IMR-90 (cell line): ENCODE results near the gene BRD3. TPM values are rescaled to one million over a fixed set of nuclear protein-coding genes. Genes with fewer than 3 reads are reported as not detected.

Experiments used
- ATAC-seq: fragments of 200-7000 bp; cut with Tn5 transposase; 2 replicates; pipeline ENCODE4 v1.9.1; 2020; ENCODE audit warnings: low read depth, mild to moderate bottlenecking, moderate library complexity
- BruUV-seq: library from RNA; stranded (reverse); fragments of 400-500 nt; replicated peaks from 2 replicates; lab custom pipeline; 2021; lab: Mats Ljungman, UMichigan
- CTCF ChIA-PET: fragments of 300-600 bp; formaldehyde crosslinking; extraction: SDS; loops from one replicate; lab custom pipeline; 2021; ENCODE audit warnings: antibody characterized with exemption; lab: Yijun Ruan, JAX
- POLR2A ChIA-PET: fragments of 300-600 bp; sonication (Branson Sonifier 250); formaldehyde crosslinking; loops from one replicate; lab custom pipeline; 2022; ENCODE audit warnings: antibody characterized with exemption; ENCODE audit not compliant: unreplicated experiment; lab: Charles Lee
- DNase-seq: peaks from one replicate; pipeline ENCODE4 v3.0.0; 2013
- H2AFZ ChIP-seq: replicated peaks from 2 replicates; pipeline ENCODE3; 2013; ENCODE audit warnings: low read length, mild to moderate bottlenecking; ENCODE audit not compliant: poor library complexity
- H2AK5ac ChIP-seq: 2 replicates; pipeline ENCODE4 v1.6.1; 2013; ENCODE audit warnings: low read depth, low read length, inconsistent platforms
- H2AK9ac ChIP-seq: replicated peaks from 2 replicates; pipeline ENCODE3; 2013; ENCODE audit warnings: mild to moderate bottlenecking, low read depth, low read length, moderate library complexity; ENCODE audit not compliant: poor library complexity
- H2BK120ac ChIP-seq: 2 replicates; pipeline ENCODE4 v1.6.1; 2013; ENCODE audit warnings: low read depth, low read length, inconsistent platforms
- H2BK15ac ChIP-seq: 3 replicates; pipeline ENCODE4 v1.6.1; 2013; ENCODE audit warnings: low read depth, low read length, inconsistent platforms
- H2BK20ac ChIP-seq: 2 replicates; pipeline ENCODE4 v1.6.1; 2013; ENCODE audit warnings: low read depth, mild to moderate bottlenecking, inconsistent platforms, low read length, moderate library complexity
- H2BK5ac ChIP-seq: 2 replicates; pipeline ENCODE4 v1.6.1; 2013; ENCODE audit warnings: mild to moderate bottlenecking, low read depth, low read length, inconsistent platforms; ENCODE audit not compliant: poor library complexity, severe bottlenecking
- H3K14ac ChIP-seq: replicated peaks from 2 replicates; pipeline ENCODE4 v1.6.1; 2013; ENCODE audit warnings: low read depth, low read length, inconsistent platforms
- H3K18ac ChIP-seq: 2 replicates; pipeline ENCODE4 v1.6.1; 2013; ENCODE audit warnings: low read depth, low read length, control low read depth
- H3K23ac ChIP-seq: 2 replicates; pipeline ENCODE4 v1.6.1; 2013; ENCODE audit warnings: low read depth, low read length, inconsistent platforms
- H3K27ac ChIP-seq: 2 replicates; pipeline ENCODE4 v1.5.1; 2013; ENCODE audit warnings: mild to moderate bottlenecking, control low read depth, low read length; ENCODE audit not compliant: insufficient read depth
- H3K27me3 ChIP-seq: 2 replicates; pipeline ENCODE4 v1.6.1; 2013; ENCODE audit warnings: low read length; ENCODE audit not compliant: control insufficient read depth, insufficient read depth
- H3K36me3 ChIP-seq: 2 replicates; pipeline ENCODE4 v1.6.1; 2013; ENCODE audit warnings: low read length, mixed read lengths; ENCODE audit not compliant: control insufficient read depth, insufficient read depth
- H3K4ac ChIP-seq: 2 replicates; pipeline ENCODE4 v1.6.1; 2013; ENCODE audit warnings: low read depth, low read length, inconsistent platforms
- H3K4me1 ChIP-seq: 2 replicates; pipeline ENCODE4 v1.6.1; 2013; ENCODE audit warnings: low read length, mixed read lengths; ENCODE audit not compliant: control insufficient read depth, insufficient read depth
- H3K4me2 ChIP-seq: 2 replicates; pipeline ENCODE4 v1.6.1; 2013; ENCODE audit warnings: low read depth, mild to moderate bottlenecking, control low read depth, low read length, moderate library complexity
- H3K4me3 ChIP-seq: 2 replicates; pipeline ENCODE4 v1.5.1; 2013; ENCODE audit warnings: low read depth, mild to moderate bottlenecking, control low read depth, low read length, moderate library complexity; ENCODE audit not compliant: insufficient read depth
- H3K56ac ChIP-seq: 2 replicates; pipeline ENCODE4 v1.6.1; 2013; ENCODE audit warnings: low read length, inconsistent platforms; ENCODE audit not compliant: insufficient read depth; ENCODE audit errors: extremely low read depth
- H3K79me1 ChIP-seq, 2 experiments: 2 replicates each; pipeline ENCODE4 v1.6.1; 2013; ENCODE audit warnings: low read length in 2 of 2, inconsistent platforms in 1 of 2, low read depth in 1 of 2
- H3K9ac ChIP-seq: 2 replicates; pipeline ENCODE4 v1.6.1; 2013; ENCODE audit warnings: low read depth, low read length, control low read depth
- H3K9me1 ChIP-seq: 2 replicates; pipeline ENCODE4 v1.6.1; 2013; ENCODE audit warnings: low read length, inconsistent platforms; ENCODE audit not compliant: insufficient read depth
- H3K9me3 ChIP-seq: 2 replicates; pipeline ENCODE4 v1.6.1; 2013; ENCODE audit warnings: low read length; ENCODE audit not compliant: control insufficient read depth, insufficient read depth
- H4K20me1 ChIP-seq: 2 replicates; pipeline ENCODE4 v1.6.1; 2013; ENCODE audit warnings: low read length, inconsistent platforms; ENCODE audit not compliant: insufficient read depth
- H4K5ac ChIP-seq: 2 replicates; pipeline ENCODE4 v1.6.1; 2013; ENCODE audit warnings: mild to moderate bottlenecking, low read depth, low read length, control low read depth
- H4K8ac ChIP-seq, 2 experiments: 2 replicates each; pipeline ENCODE4 v1.6.1; 2013; ENCODE audit warnings: low read depth in 2 of 2, low read length in 2 of 2, control low read depth in 1 of 2, inconsistent platforms in 1 of 2
- H4K91ac ChIP-seq: 2 replicates; pipeline ENCODE4 v1.6.1; 2013; ENCODE audit warnings: low read depth, low read length, inconsistent platforms; ENCODE audit not compliant: insufficient read depth
- BHLHE40 ChIP-seq: fragments of 150-350 bp; IDR thresholded peaks from 2 replicates; pipeline ENCODE4 v1.6.1; 2016; ENCODE audit warnings: mild to moderate bottlenecking, low read depth, low read length
- CEBPB ChIP-seq: IDR thresholded peaks from 2 replicates; pipeline ENCODE4 v1.6.1; 2012; ENCODE audit warnings: low read depth, low read length, improper control_type of control experiment
- CHD1 ChIP-seq: IDR thresholded peaks from 2 replicates; pipeline ENCODE4 v1.6.1; 2012; ENCODE audit warnings: low read depth, low read length, improper control_type of control experiment
- CTCF ChIP-seq: conservative IDR thresholded peaks from 2 replicates; pipeline ENCODE4 v1.5.1; 2012; ENCODE audit warnings: mild to moderate bottlenecking, low read depth, low read length, improper control_type of control experiment
- FOS ChIP-seq: fragments of 150-350 bp; IDR thresholded peaks from 2 replicates; pipeline ENCODE4 v1.6.1; 2016; ENCODE audit warnings: low read depth, low read length
- MXI1 ChIP-seq: IDR thresholded peaks from 2 replicates; pipeline ENCODE4 v1.6.1; 2012; ENCODE audit warnings: low read depth, mild to moderate bottlenecking, low read length, moderate library complexity, borderline replicate concordance
- NFE2L2 ChIP-seq: fragments of 150-350 bp; IDR thresholded peaks from 2 replicates; pipeline ENCODE4 v1.6.1; 2016; ENCODE audit warnings: low read depth, mild to moderate bottlenecking, low read length
- WGBS, 2 experiments: methylation state at CpG; one replicate each; pipeline versions ENCODE4 v1.1.5 to v1.1.7; 2013; ENCODE audit warnings: missing lambda C conversion rate in 2 of 2; ENCODE audit not compliant: insufficient read length in 1 of 2; ENCODE audit errors: extremely low coverage in 2 of 2; 5-methylcytosine and 5-hydroxymethylcytosine counted together
- dilution Hi-C: fragments of 300-500 bp; cut with HindIII; formaldehyde crosslinking; loops from one replicate; pipeline ENCODE4 v1.14.3; 2018; ENCODE audit warnings: low sequenced_read_pairs; ENCODE audit not compliant: unreplicated experiment
- in situ Hi-C: fragments of 300-500 bp; cut with MboI; formaldehyde crosslinking; loops from 3 replicates; pipeline ENCODE4 v1.14.3; 2019; ENCODE audit warnings: low sequenced_read_pairs, inconsistent platforms, mixed read lengths
- intact Hi-C: fragments of 100-400 bp; cut with micrococcal nuclease; formaldehyde crosslinking; loops from 2 replicates; pipeline ENCODE4 v1.10.0; 2022
- polyA plus RNA-seq, 3 experiments: library from polyadenylated mRNA; depleted of rRNA; stranded (reverse); fragments of >200 nt; gene quantifications; 2 replicates each; pipeline ENCODE4 v1.2.3, GENCODE V29; 2012; ENCODE audit warnings: low replicate concordance in 1 of 3
- total RNA-seq: library from RNA; depleted of rRNA; stranded (reverse); fragments of >200 nt; gene quantifications from 2 replicates; pipeline ENCODE4 v1.2.3, GENCODE V29; 2012

The BRD3 gene
- total and polyA plus RNA-seq, 2 of the 4 experiments (the other 2 are of a cell fraction), result 2.2 to 7.1 TPM

- TF ChIP-seq CEBPB (no peak), FOS (no peak), MXI1 (no peak), CHD1 (no peak), NFE2L2 (no peak), BHLHE40 (no peak), CTCF (no peak)
- Histone ChIP-seq H3K23ac (no peak overlapping the region), H3K79me1 (peaks cover 24 to 49% of the 10 kb centered on the region in 2 experiments), H3K27me3 (no peaks in the 10 kb centered on the region), H3K14ac (no peak overlapping the region), H2AFZ (no peak overlapping the region), H2AK9ac (no peak overlapping the region), H3K4ac (no peak overlapping the region), H2BK20ac (no peak overlapping the region), H3K9me1 (peaks cover 4% of the 10 kb centered on the region; the same call in 1 of the 2 replicates), H3K18ac (no peak overlapping the region), H3K36me3 (peaks cover 39% of the 10 kb centered on the region), H3K56ac (no peak overlapping the region), H3K9ac (no peak overlapping the region), H2AK5ac (no peak overlapping the region), H2BK5ac (no peak overlapping the region), H3K4me1 (peaks cover 15% of the 10 kb centered on the region), H2BK120ac (no peak overlapping the region), H3K4me3 (no peak overlapping the region), H3K9me3 (no peaks in the 10 kb centered on the region), H4K20me1 (peaks cover 47% of the 10 kb centered on the region), H3K27ac (no peak overlapping the region), H4K8ac (no peak overlapping the region), H3K4me2 (no peak overlapping the region), H2BK15ac (no peak overlapping the region), H4K5ac (no peak overlapping the region), H4K91ac (no peak overlapping the region)
- CTCF ChIA-PET, result no interaction called here
- POLR2A ChIA-PET, result no interaction called here
- no TSS peak for BruUV-seq
- ATAC-seq (no peak), DNase-seq (no peak)
- intact Hi-C loops (no loop called here), in situ Hi-C loops (no loop called here), dilution Hi-C loops (no loop called here)
- WGBS, 2 experiments, result 87% methylated on average over 11 of the region's 28 CpGs; no CpG with 5 or more reads in 1 of the 2 experiments
These were observed 14.4 kb downstream of the BRD3 start for GRCh38 chr9:134053401-134053871.
